ENCODE measurements around the gene ACAT2.

DNA sequence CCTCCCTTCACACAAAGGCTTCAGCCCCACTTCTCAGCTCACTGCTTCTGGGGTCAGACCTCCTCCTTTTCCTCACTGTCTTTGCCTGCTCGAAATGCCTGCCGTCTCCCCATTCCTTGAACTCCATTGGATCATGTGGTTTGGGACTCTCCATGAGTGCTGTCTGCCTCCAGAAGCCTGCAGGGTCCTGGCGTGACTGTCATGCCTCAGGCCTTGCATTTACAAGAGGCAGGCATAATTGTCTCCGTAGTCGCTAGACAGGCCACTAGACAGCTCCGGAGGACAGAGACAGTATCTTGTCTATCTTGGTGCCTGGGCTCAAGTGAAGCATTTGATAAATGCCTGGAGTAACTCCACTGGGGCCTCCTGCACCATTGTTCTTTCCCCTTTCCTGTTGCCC is 53.6 kb downstream of the ACAT2 start:
- TF ChIP-seq, protein P1, sequence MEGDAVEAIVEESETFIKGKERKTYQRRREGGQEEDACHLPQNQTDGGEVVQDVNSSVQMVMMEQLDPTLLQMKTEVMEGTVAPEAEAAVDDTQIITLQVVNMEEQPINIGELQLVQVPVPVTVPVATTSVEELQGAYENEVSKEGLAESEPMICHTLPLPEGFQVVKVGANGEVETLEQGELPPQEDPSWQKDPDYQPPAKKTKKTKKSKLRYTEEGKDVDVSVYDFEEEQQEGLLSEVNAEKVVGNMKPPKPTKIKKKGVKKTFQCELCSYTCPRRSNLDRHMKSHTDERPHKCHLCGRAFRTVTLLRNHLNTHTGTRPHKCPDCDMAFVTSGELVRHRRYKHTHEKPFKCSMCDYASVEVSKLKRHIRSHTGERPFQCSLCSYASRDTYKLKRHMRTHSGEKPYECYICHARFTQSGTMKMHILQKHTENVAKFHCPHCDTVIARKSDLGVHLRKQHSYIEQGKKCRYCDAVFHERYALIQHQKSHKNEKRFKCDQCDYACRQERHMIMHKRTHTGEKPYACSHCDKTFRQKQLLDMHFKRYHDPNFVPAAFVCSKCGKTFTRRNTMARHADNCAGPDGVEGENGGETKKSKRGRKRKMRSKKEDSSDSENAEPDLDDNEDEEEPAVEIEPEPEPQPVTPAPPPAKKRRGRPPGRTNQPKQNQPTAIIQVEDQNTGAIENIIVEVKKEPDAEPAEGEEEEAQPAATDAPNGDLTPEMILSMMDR (IDR thresholded peaks at IDR 0.05), result no peak
- TF ChIP-seq EZH2phosphoT487 (IDR thresholded peaks at IDR 0.05), result no peak
